DMS53 (cell line): ENCODE data around the gene DNAJB14.
"Not testable (repeated sequence)": the region's sequence is repeated elsewhere in the genome, so short reads cannot be mapped to it uniquely, and the experiment has no call there.

ENCODE experiments used
- DNase-seq: peaks from one replicate; lab custom pipeline; 2025; lab: John Stamatoyannopoulos, UW

Gene DNAJB14

GRCh38 chr4:99946356-99947189, at the start of gene DNAJB14:
DNAJB14 (minus strand) TSS chr4:99946618; CDS start chr4:99946571, 47 bp downstream.
- peak; percentile 85 for DNase-seq

GRCh38 chr4:99991741-99992140, 45.3 kb upstream of the DNAJB14 start:
- no peak for DNase-seq

GRCh38 chr4:99987681-99988080, 41.3 kb upstream of the DNAJB14 start:
- DNase-seq: no peak

GRCh38 chr4:99986792-99987191, 40.4 kb upstream of the DNAJB14 start:
- no peak for DNase-seq

- DNase-seq: no peak
Observed at GRCh38 chr4:99983289-99983943, 37.0 kb upstream of the DNAJB14 start.

- no peak for DNase-seq
Observed at GRCh38 chr4:99979872-99980271, 33.5 kb upstream of the DNAJB14 start.

- DNase-seq: no peak
Observed at GRCh38 chr4:99971453-99972111, 25.2 kb upstream of the DNAJB14 start.

GRCh38 chr4:99968330-99968729, 21.9 kb upstream of the DNAJB14 start:
- peak; percentile 33 for DNase-seq

- DNase-seq: no peak
Observed at GRCh38 chr4:99966692-99967091, 20.3 kb upstream of the DNAJB14 start.

GRCh38 chr4:99965674-99966350, 19.4 kb upstream of the DNAJB14 start:
- no peak for DNase-seq

GRCh38 chr4:99965173-99965572, 18.8 kb upstream of the DNAJB14 start:
- no peak for DNase-seq

GRCh38 chr4:99961711-99962110, 15.3 kb upstream of the DNAJB14 start:
- no peak for DNase-seq

GRCh38 chr4:99960648-99961047, 14.2 kb upstream of the DNAJB14 start:
- DNase-seq: no peak

- not testable (repeated sequence) for DNase-seq
Observed at GRCh38 chr4:99958207-99958606, 11.8 kb upstream of the DNAJB14 start.

- DNase-seq: no peak
Observed at GRCh38 chr4:99950913-99951254, 4.5 kb upstream of the DNAJB14 start.

GRCh38 chr4:99949999-99950912, 3.8 kb upstream of the DNAJB14 start, which contains the start of gene H2AZ1:
H2AZ1 (minus strand) TSS chr4:99950275; CDS start chr4:99950170, 105 bp downstream.
- peak; percentile 99 for DNase-seq

- DNase-seq: peak; percentile 94
Observed at GRCh38 chr4:99949034-99949998, 2.9 kb upstream of the DNAJB14 start.

GRCh38 chr4:99947608-99948007, 1.2 kb upstream of the DNAJB14 start:
- DNase-seq: peak; percentile 36

GRCh38 chr4:99947190-99947578, 766 bp upstream of the DNAJB14 start:
- no peak for DNase-seq
